Measurements from ENCODE around the gene NOD2.
A peak's percentile ranks its signal among the peaks of the same experiment; 100 is the strongest.

Gene NOD2

GRCh38 chr16:50694206-50694605 is 800 bp downstream of the NOD2 start:
- DNase-seq (ENCODE audit: low spot score): no peak

GRCh38 chr16:50695017-50696000 is 1.9 kb downstream of the NOD2 start:
- peak; percentile 63 for DNase-seq (ENCODE audit: low spot score)

- no peak for DNase-seq (ENCODE audit: low spot score)
These were observed 2.7 kb downstream of the NOD2 start for GRCh38 chr16:50696126-50696525.

- DNase-seq (ENCODE audit: low spot score): no peak
These were observed 3.4 kb downstream of the NOD2 start for GRCh38 chr16:50696575-50697420.

GRCh38 chr16:50697421-50697715 is 4.0 kb downstream of the NOD2 start:
- DNase-seq (ENCODE audit: low spot score): no peak

- peak; percentile 61 for DNase-seq (ENCODE audit: low spot score)
These were observed 4.7 kb downstream of the NOD2 start for GRCh38 chr16:50697881-50698767.

GRCh38 chr16:50699326-50700159 is 6.1 kb downstream of the NOD2 start:
- DNase-seq (ENCODE audit: low spot score): no peak

GRCh38 chr16:50702725-50703124 is 9.3 kb downstream of the NOD2 start:
- DNase-seq (ENCODE audit: low spot score): no peak

- DNase-seq (ENCODE audit: low spot score): no peak
These were observed 10.8 kb downstream of the NOD2 start for GRCh38 chr16:50704245-50704644.

- no peak for DNase-seq (ENCODE audit: low spot score)
These were observed 12.2 kb downstream of the NOD2 start for GRCh38 chr16:50705436-50706110.

- no peak for DNase-seq (ENCODE audit: low spot score)
These were observed 12.8 kb downstream of the NOD2 start for GRCh38 chr16:50706250-50706649.

- no peak for DNase-seq (ENCODE audit: low spot score)
These were observed 15.1 kb downstream of the NOD2 start for GRCh38 chr16:50708373-50709060.

GRCh38 chr16:50709061-50709684 is 15.8 kb downstream of the NOD2 start:
- DNase-seq (ENCODE audit: low spot score): peak; percentile 56

- no peak for DNase-seq (ENCODE audit: low spot score)
These were observed 16.6 kb downstream of the NOD2 start for GRCh38 chr16:50709980-50710379.

- DNase-seq (ENCODE audit: low spot score): no peak
These were observed 17.6 kb downstream of the NOD2 start for GRCh38 chr16:50711040-50711439.

GRCh38 chr16:50711862-50712559 is 18.6 kb downstream of the NOD2 start:
- DNase-seq (ENCODE audit: low spot score): peak; percentile 86

- DNase-seq (ENCODE audit: low spot score): no peak
These were observed 19.1 kb downstream of the NOD2 start for GRCh38 chr16:50712560-50712898.

GRCh38 chr16:50712956-50713355 is 19.6 kb downstream of the NOD2 start:
- no peak for DNase-seq (ENCODE audit: low spot score)

- no peak for DNase-seq (ENCODE audit: low spot score)
These were observed 23.7 kb downstream of the NOD2 start for GRCh38 chr16:50717091-50717490.
